M059J (cell line): ENCODE data around the gene CLCN6. TPM values are rescaled to one million over a fixed set of nuclear protein-coding genes. Genes with fewer than 3 reads are reported as not detected.

Source experiments
- DNase-seq: peaks from one replicate; pipeline ENCODE4 v3.0.0-alpha.2; 2012; ENCODE audit warnings: low read depth
- total RNA-seq: library from RNA; depleted of rRNA; stranded (reverse); fragments of >200 nt; shearing (Covaris generic); gene quantifications from 2 replicates; pipeline ENCODE4 v1.2.3, GENCODE V29; 2014

Gene CLCN6
- total RNA-seq, 1 experiment from 2014 or later: 6.9 TPM

DNA sequence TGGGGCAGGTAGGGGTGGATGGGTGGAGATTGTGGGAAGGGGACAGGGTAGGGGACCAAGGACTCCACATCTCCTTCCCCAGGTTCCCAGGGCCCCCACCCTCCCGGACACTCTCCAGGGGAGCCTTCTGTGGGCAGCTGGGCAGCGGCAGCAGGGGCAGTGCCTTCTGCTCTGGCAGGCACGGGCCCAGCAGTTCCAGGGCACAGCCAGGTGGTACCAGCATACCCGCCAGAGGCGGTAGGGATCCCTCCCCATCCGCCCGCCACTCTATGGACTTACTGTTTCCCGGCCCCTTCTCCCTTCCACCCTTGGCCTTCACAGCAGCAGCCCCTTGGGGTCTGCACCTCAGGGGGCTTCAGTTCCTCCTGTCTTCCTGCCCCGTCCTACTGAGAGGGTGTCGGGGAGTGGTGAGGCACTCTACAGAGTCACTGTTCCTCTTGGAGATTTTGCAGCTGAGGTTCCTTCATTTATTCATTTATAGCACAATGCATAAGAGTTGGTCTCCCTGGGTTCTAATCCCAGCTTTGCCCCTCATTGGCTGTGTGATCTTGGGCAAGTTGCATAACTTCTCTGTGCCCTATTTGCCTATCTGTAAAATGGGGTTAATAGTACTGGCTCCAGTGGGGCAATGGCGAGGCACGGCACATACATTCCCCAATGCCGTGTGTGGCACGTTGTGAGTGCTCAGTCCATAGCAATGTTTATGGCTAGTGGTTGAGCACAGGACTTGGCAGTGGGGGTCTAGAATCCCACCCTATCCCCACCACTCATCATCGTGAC lies 27.0 kb upstream of the CLCN6 start:
- no peak for DNase-seq

GRCh38 chr1:11779715-11780379 lies 26.1 kb upstream of the CLCN6 start:
- DNase-seq: no peak

DNA sequence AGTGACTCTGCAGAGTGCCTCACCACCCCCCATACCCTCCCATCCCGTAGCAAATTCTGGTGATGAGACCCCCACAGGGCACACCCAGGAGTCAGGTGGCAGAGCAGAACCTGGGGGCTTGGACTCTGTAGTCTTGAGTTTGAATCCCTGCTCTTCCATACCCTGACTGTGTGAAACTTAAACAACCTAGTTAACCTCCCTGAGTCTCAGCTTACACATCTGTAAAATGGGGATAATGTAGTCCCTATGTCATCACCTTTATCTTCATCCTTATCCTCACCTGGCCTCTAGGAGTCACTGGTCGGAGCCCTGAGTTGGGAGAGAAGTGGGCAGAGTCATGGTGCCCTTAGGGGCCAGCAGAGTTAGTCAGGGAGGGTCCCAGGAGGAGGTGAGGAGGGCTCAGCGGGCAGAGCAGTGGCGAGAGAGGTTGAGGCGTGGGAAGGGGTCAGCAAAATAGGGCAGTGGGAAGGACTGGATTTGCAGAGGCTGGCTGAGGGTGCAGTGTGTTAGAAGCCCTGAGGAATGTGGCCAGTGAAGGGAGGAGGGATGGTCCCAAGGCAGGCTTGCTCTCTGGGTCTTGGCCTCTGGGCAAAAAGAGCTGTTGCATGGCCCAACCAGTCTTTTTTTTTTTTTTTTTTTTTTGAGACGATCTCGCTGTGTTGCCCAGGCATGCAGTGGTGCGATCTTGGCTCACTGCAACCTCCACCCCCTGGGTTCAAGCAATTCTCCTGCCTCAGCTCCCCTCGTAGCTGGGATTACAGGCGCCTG lies 25.4 kb upstream of the CLCN6 start:
- DNase-seq: no peak

DNA sequence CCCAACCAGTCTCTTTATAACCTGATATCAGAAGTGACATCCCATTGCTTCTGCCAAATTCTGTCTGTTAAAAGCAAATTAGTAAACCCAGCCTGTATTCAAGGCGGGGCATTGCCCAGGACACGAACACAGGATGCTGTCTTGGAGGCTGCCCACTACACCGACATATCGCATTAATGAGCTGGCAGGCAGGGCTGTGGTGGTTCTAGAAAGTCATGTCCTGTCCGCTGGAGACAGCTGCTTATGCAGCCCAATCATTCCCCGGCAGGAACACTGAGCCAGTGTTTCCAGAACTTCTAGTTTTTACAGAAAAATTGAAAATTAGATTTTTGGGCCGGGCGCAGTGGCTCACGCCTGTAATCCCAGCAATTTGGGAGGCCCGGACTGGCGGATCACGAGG lies 24.7 kb upstream of the CLCN6 start:
- peak; percentile 50 for DNase-seq

- DNase-seq: no peak
Observed at GRCh38 chr1:11782127-11782708, 23.8 kb upstream of the CLCN6 start.

DNA sequence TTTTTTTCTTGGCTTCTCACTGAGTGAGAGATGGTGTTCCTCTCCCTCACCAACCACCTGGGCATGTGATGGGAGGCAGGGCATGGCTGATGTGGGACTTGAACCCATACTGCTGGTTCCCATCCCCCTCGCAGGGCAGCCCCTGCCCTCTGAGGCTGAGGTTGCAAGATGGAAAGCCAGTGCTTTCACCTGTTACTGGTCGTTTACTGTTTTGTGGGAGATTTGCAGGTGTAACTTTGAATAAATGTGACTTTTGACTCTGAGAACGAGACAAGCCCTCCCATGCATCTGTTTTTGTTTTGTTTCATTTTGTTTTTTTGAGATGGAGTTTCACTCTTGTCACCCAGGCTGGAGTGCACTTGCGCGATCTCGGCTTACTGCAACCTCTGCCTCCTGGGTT lies 22.4 kb upstream of the CLCN6 start:
- DNase-seq: no peak

DNA sequence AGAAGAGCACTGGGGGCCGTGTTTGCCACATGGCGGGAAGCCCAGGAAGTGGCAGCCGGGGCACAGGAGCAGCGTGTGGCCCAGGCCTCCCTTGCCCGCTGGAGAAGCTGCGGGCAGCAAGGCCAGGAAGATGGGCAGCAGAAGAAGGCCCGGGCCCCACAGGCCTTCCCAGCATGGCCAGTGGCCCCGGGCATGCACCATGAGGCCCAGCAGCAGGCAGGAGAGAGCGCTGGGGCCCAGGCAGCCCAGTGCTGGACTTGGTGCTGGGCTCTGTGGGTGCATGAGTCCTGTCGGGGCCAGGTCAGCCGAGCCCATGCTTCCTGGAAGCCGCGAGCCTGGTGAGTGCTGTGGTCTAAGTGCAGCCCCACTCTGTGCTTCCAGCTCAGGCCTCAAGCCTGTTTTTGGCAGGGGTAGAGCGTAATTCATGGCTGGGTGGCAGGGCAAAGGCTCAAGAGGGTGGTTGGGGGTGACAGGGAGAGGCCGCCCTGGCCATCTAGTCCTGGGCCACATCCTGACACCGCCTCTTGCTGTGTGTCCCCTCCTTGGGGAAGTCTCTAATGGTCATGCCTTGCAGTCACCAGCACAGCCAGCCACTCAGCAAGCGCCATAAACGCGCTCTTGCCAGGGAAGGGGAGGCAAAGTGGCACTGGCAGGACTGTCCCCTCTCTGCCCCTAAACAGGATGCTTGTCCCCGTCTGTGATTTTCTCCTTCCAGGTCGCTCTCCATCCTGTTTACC lies 21.6 kb upstream of the CLCN6 start:
- no peak for DNase-seq

- DNase-seq: peak; percentile 41
Observed at GRCh38 chr1:11784993-11785769, 20.8 kb upstream of the CLCN6 start.

GRCh38 chr1:11786168-11786567 lies 19.8 kb upstream of the CLCN6 start:
- DNase-seq: no peak

DNA sequence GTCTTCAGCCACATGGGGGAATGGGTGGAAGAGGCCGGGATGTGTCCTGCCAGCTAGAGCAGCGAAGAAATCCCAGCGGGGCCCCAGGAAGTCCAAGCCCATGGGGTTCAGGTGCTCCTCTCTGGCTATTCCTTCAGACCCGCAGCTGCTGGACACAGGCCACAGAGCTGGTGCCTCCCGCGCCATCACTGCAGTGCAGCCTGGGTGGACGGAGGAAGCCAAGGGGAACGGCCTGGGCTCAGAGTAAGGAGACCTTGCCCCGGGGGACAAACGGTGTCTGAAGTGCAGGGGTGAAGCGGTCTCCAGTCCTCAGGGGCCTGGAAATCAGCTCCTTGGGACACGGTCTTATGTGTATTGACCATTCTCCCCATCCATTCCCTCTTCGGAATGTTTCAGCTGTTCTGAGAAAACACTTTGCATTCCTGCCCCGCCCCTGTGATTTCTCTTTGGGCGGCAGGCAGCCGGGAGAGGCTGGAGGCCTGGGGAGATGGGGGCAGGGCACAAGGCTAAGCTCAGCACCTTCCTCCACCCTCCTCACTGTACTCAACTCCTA lies 18.7 kb upstream of the CLCN6 start:
- DNase-seq: peak; percentile 37

- no peak for DNase-seq
Observed at GRCh38 chr1:11787804-11788436, 18.1 kb upstream of the CLCN6 start.

DNA sequence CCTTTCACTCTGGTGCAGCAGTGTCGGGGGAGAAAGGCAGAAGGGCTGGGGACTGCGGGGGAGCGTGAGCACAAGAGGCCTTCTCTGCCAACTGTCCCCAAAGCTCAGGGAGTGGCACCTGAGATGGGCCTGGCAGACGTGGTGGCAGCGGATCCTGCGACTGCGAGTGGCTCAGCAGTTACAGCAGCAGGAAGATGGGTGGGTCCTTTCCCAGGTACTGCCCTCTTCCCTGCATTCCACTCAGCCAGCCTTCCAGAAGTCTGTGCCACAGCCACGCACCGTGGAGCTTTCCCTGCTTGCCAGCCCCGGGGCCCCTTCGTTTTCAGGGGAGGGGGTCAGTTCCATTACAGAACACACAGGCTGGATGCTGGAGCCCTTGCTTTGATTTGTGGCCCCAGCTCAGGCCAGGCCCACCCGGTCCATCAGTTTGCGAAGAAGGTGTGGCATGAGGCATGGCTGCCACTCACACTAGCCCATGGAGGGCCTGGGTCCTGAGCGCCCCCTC lies 17.4 kb upstream of the CLCN6 start:
- DNase-seq: no peak

DNA sequence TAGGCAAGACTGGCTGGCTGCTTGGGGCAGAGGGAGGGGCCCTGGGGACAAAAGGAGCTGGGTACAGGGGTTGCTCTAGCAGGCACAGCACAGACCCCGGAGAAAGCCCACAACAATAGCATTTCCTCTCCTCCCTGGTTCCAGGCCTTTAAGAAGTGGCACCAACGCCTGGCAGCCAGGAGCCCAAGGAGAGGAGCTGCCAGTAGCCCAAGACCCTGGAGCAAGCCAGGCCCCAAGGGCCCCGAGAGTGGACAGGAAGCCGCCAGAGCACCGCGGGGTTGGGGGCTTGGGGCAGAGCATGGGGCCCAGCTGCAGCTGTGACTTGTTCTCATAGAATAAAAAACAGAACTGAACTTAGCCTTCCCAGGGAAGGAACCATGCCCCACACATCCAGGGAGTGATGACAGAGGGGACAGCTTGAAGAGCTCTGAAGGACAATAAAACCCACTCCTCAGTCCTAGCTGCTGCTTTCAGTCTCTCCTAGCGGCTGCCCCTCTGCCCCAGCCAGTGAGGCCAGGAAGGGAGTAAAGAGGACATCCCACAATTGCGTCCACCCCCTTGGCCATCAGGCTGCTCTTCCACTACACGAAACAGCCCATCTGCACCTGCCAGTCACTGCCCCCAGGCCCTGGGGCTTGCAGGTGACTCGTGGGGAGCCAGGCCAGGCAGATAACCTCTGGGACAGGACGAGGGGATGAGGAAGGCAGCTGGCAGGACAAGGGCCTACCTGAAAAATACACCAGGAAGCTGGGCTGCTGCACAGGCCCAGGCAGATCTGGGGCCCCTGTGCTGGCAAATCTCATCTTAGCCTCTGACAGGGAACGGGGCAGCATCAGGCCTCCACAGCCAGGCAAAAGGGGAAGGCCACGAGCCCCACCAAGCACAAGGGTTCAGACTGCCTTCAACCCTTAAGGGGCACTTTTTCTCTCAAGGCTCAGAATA lies 16.6 kb upstream of the CLCN6 start:
- no peak for DNase-seq

DNA sequence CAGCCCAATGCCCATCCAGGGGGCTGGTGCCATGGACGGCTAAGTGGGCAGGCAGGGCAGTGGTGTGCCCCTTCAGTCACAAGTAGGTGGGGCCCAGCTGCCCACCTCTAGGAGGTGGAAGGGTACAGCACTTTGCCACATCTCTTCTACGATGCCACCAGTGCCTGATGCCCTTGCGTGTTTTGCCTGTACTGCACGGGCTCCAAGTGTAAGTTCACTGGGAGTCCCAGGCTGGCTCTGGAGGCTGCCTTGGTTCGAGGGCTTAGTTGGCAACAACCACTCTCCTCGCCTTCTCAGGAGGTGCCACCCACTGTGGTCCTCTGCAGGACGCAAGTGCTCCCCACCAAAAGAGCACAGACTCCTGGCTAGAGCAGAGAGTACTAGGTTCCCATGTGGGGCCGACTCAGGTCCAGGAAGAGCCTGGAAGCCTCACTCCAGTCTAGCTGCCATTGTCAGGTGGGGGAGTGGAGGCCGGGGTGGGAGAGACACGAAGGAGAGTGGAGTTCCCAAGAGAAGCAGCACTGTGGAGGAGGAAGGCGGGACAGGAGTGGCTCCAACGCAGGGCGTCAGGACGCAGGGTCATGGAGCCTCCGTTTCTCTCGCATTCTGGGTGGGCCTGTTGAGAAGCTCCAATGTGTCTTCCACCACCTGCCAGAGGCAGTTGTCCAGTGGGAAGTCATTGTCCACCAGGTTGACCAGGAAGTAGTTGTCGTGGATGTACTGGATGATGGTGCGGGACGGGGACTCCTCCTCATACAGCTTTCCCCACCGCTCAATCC lies 15.7 kb upstream of the CLCN6 start:
- DNase-seq: no peak

GRCh38 chr1:11790880-11791715 lies 14.9 kb upstream of the CLCN6 start:
- peak; percentile 95 for DNase-seq

DNA sequence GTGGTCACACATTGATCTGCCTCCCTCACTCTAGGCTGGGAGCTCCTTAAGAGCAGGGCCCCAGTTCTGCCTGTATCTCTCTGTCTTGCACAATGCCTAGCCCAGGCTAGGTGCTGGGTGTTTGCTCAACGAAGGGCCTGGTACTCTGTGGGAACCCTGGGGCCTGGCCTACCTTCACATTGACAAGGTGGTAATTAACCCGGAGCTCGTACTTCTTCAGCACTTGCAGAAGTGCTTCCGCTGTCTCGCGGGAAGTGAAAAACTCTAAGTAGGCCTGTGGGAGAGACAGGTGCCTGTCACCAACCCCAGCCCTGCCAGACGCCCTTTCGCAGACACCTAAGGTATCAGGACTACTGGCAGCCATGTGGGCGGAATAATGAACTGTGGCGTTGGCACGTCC lies 13.9 kb upstream of the CLCN6 start:
- DNase-seq: no peak

- no peak for DNase-seq
Observed at GRCh38 chr1:11793819-11794218, 12.2 kb upstream of the CLCN6 start.
